Panc1 (cell line): ENCODE data around the gene AMT.

ENCODE experiments used
- CTCF ChIP-seq: fragments of 450-650 bp; IDR thresholded peaks from 2 replicates; pipeline ENCODE4 v1.5.1; 2017; ENCODE audit warnings: mild to moderate bottlenecking
- POLR2AphosphoS5 ChIP-seq: IDR thresholded peaks from 2 replicates; pipeline ENCODE4 v1.6.1; 2012; ENCODE audit warnings: mild to moderate bottlenecking, low read depth, low read length, moderate library complexity
- SIN3A ChIP-seq: IDR thresholded peaks from 2 replicates; pipeline ENCODE4 v1.6.1; 2012; ENCODE audit warnings: low read depth, mild to moderate bottlenecking, low read length, moderate library complexity, borderline replicate concordance; ENCODE audit not compliant: insufficient read depth

GRCh38 chr3:49460956-49461355 lies 38.7 kb upstream of the AMT start:
- TF ChIP-seq CTCF, result no peak
- TF ChIP-seq SIN3A, result no peak
- TF ChIP-seq POLR2AphosphoS5, result no peak
